GM19395 (cell line): ENCODE results near the gene PPOX.

ENCODE experiments used
- ATAC-seq: cut with Tn5 transposase; IDR thresholded peaks from one replicate; pipeline ENCODE4 v1.9.1; 2021; ENCODE audit warnings: mild to moderate bottlenecking, moderate library complexity; ENCODE audit not compliant: unreplicated experiment

PPOX gene

DNA sequence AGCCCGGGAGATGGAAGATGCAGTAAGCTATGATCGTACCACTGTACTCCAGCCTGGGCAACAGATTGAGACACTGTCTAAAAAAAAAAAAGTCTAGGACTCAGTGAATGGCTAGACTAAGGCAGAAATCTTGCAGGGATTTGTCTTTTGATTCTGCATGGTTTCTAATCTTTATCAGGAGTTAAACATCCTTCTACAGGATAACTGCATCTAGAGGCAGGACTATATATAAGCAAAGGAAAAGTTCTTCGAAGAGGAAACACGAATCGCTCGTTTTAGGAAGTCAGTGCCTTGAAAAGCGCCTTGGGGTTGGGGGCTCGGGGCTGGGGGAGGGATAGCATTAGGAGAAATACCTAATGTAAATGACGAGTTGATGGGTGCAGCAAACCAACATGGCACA lies 13.1 kb upstream of the PPOX start:
- ATAC-seq = peak; percentile 11

DNA sequence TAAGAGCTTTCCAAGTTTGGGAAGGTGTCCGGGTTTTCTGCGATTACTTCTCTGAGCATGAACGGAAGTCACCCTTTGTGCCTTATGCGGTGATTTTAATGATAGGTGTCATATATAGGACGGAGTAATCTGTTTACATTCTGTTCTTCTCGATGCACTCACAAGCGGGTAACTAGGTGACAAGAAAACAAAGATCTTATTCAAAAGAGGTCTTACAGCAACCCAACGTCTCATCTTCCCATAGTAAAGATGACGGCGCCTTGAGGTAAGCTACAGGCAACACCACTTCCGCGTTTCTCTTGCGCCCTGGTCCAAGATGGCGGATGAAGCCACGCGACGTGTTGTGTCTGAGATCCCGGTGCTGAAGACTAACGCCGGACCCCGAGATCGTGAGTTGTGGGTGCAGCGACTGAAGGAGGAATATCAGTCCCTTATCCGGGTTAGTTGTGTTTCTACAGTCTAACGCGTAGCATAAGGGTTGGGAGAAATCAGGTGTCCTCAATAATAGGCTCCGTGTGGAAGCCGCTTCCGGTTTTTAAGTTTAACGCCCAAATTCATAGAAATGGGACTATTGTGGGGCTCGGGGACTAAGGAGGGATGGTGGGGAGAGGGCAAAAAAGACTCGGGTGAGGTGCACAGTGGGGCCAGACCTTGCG lies 12.4 kb upstream of the PPOX start, which contains the start of gene UFC1:
UFC1 (plus strand) TSS at position 297 of the 656 bp plus-strand sequence; CDS start at position 317, 20 bp downstream.
- ATAC-seq = peak; percentile 88

DNA sequence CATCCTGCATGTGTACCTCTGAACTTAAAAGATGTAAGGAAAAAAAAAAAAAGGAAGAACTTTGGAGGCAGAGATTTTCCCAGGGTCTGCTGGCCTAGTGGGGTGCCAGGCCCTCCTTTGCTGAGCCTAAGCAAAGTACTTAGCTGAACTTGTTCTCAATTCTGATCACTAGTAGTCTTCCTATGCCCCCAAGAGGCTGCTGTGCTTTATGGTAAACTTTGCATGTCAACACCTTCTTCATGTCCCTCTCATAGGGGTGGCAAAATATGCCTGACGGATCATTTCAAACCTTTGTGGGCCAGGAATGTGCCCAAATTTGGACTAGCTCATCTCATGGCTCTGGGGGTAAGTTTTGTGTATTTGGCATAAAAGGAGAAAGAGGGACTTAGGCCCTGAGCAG lies 8.4 kb upstream of the PPOX start:
- ATAC-seq = no peak

DNA sequence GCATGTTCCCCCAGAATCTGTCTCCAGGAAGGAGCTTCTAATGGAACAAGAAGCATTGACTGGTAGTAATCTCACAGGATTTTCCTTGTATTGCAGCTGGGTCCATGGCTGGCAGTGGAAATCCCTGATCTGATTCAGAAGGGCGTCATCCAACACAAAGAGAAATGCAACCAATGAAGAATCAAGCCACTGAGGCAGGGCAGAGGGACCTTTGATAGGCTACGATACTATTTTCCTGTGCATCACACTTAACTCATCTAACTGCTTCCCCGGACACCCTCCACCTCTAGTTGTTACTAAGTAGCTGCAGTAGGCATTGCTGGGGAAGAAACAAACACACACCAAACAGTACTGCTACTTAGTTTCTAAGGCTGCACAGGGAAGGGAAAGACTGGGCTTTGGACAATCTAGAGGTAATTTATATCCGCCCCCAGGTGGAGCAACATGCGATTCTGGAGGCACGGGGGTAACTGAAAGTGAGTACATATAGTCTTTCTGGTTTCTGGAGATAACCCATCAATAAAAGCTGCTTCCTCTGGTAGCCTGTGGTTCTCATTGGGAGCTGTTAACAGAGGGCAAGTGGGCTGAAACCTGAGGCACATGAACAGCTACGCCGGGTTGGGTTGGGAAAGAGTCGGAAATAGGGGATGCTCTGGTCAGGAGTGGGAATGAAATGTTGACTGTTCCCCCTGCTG lies 7.8 kb upstream of the PPOX start:
- ATAC-seq = no peak

DNA sequence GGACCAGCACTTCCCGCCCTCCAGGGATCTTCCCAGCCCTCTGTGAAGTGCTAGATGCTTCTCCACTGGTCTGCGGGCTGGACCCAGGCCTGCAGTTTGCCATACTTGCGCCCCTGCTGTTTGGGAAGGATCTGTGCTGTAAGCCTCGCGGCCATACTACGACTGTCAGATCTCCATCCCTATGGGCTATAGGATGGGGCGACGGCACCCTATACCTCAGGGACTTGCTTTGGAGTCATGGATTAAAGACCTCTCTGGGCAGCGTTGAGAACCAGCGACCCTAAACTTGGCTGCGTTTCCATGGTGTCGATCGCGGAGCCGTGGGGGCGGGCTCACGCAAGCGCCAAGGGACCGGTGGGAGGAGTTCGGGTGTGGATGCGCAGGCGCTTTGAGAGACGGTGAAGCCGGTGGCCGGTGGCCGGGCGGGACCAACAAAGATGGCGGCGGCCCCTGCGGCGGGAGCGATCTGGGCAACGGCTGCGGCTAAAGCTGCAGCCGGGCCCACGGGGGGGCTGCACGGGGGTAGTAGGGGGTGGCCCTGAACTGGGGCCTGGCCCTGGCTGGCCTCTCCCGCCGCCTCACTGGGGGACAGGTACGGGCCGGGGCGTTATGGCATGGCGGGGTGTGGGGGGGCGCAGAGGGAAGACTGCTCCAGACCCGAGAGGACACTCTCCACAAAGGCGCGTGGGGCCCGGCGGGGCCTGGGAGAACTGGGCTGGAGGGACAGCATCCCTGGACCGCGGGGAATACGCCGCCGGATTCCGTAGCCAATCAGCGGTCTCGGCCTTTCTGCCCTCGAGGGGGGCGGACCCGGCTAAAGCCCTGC lies 6.9 kb upstream of the PPOX start, which contains the start of gene USP21:
USP21 (plus strand) TSS at position 414 of the 826 bp plus-strand sequence. CDS start 1,141 bp downstream, outside the sequence.
- ATAC-seq = peak; percentile 76

- no peak for ATAC-seq
Measured at GRCh38 chr1:161159913-161160243, 6.3 kb upstream of the PPOX start.

- no peak for ATAC-seq
Measured at GRCh38 chr1:161160671-161161145, 5.5 kb upstream of the PPOX start.

GRCh38 chr1:161161652-161162051 lies 4.6 kb upstream of the PPOX start:
- ATAC-seq = no peak

- no peak for ATAC-seq
Measured at GRCh38 chr1:161162052-161162451, 4.2 kb upstream of the PPOX start.

- ATAC-seq = no peak
Measured at GRCh38 chr1:161162806-161163205, 3.4 kb upstream of the PPOX start.

DNA sequence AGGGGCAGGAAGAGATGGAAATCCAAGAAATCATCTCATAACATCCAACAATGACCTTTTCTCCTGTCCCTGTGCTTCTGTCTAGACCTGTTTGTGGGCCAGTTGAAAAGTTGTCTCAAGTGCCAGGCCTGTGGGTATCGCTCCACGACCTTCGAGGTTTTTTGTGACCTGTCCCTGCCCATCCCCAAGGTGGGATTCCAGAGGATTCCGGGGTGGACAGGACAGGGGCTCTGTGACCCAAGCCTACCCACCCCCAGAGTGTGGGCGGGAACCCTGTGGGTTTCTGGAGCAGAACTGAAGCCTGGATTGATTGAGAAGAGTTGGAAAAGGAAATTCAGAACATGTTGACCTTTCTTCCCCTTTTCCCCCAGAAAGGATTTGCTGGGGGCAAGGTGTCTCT lies 2.4 kb upstream of the PPOX start:
- no peak for ATAC-seq

- ATAC-seq = no peak
Measured at GRCh38 chr1:161164901-161165610, 1.2 kb upstream of the PPOX start.

DNA sequence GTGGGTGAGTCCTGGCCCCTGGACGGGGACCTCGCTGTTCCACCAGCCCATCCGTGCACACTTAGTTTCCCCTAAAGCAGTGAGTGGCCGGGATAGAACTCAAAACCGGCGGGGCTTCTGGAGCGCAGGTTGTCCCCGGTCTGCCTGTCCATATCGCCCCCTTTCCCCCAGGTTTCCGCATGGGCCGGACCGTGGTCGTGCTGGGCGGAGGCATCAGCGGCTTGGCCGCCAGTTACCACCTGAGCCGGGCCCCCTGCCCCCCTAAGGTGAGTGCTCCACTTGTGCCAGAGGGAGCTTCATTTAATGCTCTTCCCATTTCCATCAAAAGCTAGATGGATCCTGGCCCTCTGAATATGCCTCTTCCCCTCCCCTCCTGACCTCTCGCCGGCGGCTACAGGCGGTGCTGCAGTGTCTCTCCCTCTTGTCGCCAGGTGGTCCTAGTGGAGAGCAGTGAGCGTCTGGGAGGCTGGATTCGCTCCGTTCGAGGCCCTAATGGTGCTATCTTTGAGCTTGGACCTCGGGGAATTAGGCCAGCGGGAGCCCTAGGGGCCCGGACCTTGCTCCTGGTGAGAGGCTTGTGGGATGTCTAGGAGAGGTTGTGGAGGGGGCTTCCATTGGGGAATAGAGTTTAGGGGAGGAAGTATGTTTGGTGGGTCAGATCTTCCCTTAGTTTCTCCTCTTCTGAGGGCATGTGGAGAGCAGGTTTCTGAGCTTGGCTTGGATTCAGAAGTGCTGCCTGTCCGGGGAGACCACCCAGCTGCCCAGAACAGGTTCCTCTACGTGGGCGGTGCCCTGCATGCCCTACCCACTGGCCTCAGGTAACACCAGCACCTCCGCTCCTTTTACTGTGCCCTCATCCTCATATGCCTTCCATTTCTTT lies 683 bp downstream of the PPOX start:
- peak; percentile 9 for ATAC-seq

DNA sequence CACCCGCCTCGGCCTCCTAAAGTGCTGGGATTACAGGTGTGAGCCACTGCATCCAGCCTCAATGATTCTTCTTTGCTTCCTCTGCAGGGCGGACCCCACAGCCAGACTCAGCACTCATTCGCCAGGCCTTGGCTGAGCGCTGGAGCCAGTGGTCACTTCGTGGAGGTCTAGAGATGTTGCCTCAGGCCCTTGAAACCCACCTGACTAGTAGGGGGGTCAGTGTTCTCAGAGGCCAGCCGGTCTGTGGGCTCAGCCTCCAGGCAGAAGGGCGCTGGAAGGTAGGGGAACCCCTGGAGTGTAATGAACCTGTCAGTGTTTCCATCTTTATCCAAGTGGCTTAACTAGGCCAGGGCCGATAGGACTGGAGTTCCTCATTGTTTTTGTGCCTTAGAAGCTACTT lies 2.7 kb downstream of the PPOX start:
- no peak for ATAC-seq

DNA sequence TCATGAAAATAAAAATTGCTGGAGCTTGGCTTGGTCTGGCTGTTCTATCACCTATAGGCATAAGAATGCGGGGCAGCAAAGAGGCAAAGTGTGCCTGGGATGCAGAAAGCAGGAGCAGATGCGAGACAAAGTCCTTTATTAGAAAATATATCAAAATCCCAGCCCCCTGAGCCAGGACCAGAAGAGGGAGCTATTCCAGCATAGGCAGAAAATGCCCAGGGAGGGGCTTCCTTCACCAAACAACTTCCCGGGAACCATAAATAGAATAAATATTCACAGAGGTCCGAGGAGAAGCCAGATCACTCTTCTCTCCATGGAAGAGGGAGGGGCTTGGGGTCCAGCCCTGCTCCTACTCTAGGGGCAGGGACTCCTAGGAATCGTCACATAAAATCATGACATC lies 5.0 kb downstream of the PPOX start:
- ATAC-seq = no peak

DNA sequence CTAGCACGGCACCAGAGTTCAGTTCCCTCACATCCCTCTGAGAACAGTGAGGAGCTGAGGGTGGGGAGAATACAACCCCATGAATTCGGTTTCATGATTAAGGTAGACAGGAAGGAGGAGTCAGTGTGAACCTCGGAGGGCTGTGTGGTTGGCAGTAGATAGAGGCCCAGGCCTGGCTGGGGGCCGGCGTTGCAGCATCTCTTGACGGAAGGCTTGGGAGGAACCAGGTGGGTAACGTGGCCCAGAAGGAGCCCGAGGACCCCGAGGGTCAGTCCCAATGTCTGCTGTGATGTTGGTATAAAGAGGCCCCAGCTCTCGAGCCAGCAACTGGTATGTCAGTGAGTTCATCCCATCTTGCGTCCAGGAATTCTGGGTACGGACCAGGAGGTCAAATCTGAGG lies 5.5 kb downstream of the PPOX start:
- no peak for ATAC-seq

DNA sequence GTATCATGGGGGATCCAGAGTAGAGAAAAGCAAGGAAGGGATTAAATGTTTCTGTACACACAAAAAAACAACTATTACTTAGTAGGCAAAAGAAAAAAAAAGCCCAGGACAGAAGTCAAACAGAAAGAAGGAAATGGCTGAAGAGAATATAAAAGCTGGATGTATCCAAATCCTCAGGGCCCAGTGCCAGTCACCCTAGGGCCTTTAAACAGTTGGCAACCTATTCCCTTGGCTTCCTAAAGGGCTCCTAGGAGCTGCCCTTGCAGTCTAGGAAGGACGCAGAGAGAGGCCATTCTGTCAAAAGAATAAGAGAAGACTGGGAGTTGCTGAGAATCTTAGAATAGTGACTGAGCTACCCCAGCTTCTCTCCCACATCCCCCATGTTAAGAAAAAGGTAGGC lies 6.1 kb downstream of the PPOX start:
- ATAC-seq = no peak

GRCh38 chr1:161172776-161173376 lies 6.7 kb downstream of the PPOX start:
- no peak for ATAC-seq

GRCh38 chr1:161173711-161174110 lies 7.5 kb downstream of the PPOX start:
- no peak for ATAC-seq

DNA sequence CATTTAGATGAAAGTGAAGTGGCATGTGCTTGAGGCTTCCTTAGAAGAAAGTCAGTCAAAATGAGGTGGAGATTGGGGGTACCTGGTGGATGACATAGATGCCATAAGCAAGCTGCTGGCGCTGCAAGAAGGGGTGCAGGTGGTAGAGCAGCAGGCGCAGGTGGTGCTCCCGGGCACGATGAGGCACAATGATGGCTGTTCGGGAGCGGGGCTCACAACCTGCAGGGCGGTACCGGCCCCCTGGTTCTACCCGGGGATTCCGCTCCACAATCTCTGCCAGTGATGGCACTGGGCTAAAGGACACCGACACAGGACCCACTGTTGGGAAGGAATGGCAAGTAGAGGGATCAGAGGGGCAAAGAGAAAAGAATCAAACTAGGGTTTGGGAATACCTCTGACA lies 8.7 kb downstream of the PPOX start:
- ATAC-seq = no peak
